DOHH2 (cell line): ENCODE measurements around the gene PROM1.

ENCODE experiments used
- H3F3A ChIP-seq: fragments of 200-600 bp; sonication (generic), shearing (Covaris generic); 2 replicates; pipeline ENCODE4 v1.6.0; 2016; ENCODE audit warnings: antibody characterized with exemption, mild to moderate bottlenecking; ENCODE audit not compliant: control insufficient read depth, insufficient read depth
- H3K27ac ChIP-seq: fragments of 200-600 bp; sonication (generic); 2 replicates; pipeline ENCODE4 v1.5.1; 2014; ENCODE audit warnings: low read depth, mild to moderate bottlenecking, low read length, moderate library complexity
- H3K27me3 ChIP-seq: fragments of 200-600 bp; sonication (generic); 2 replicates; pipeline ENCODE4 v1.6.1; 2014; ENCODE audit warnings: mild to moderate bottlenecking, low read length, mixed read lengths; ENCODE audit not compliant: control insufficient read depth
- H3K36me3 ChIP-seq: fragments of 200-600 bp; sonication (generic); 2 replicates; pipeline ENCODE4 v1.6.1; 2014; ENCODE audit warnings: mild to moderate bottlenecking, low read length, moderate library complexity, mixed read lengths; ENCODE audit not compliant: control insufficient read depth
- H3K4me1 ChIP-seq: fragments of 200-600 bp; sonication (generic); 2 replicates; pipeline ENCODE4 v1.6.1; 2014; ENCODE audit warnings: mild to moderate bottlenecking, low read length, mixed read lengths; ENCODE audit not compliant: control insufficient read depth
- H3K4me2 ChIP-seq: fragments of 200-600 bp; sonication (generic); 2 replicates; pipeline ENCODE4 v1.6.0; 2014; ENCODE audit warnings: mild to moderate bottlenecking, low read length, moderate library complexity
- H3K4me3 ChIP-seq: fragments of 200-600 bp; sonication (generic); 2 replicates; pipeline ENCODE4 v1.5.1; 2014; ENCODE audit warnings: mild to moderate bottlenecking, low read length, mixed read lengths
- H3K79me2 ChIP-seq: fragments of 200-600 bp; sonication (generic); 2 replicates; pipeline ENCODE4 v1.6.1; 2014; ENCODE audit warnings: mild to moderate bottlenecking, low read length, mixed read lengths; ENCODE audit not compliant: control insufficient read depth
- H3K9me2 ChIP-seq: fragments of 200-600 bp; sonication (generic); replicated peaks from 2 replicates; pipeline ENCODE4 v1.6.1; 2014; ENCODE audit warnings: mild to moderate bottlenecking, low read length, mixed read lengths; ENCODE audit not compliant: control insufficient read depth
- H3K9me3 ChIP-seq: fragments of 200-600 bp; sonication (generic); 2 replicates; pipeline ENCODE4 v1.6.1; 2014; ENCODE audit warnings: antibody characterized with exemption, low read length, mixed read lengths; ENCODE audit not compliant: control insufficient read depth, insufficient read depth
- H4K20me1 ChIP-seq: fragments of 200-600 bp; sonication (generic); 2 replicates; pipeline ENCODE4 v1.6.0; 2014; ENCODE audit warnings: low read depth, mild to moderate bottlenecking, antibody characterized with exemption, low read length, moderate library complexity; ENCODE audit not compliant: control insufficient read depth, insufficient read depth
- EZH2phosphoT487 ChIP-seq: fragments of 200-600 bp; sonication (generic); IDR thresholded peaks from 2 replicates; pipeline ENCODE4 v1.6.1; 2017; ENCODE audit warnings: borderline replicate concordance, mild to moderate bottlenecking, antibody characterized with exemption, low read length, moderate library complexity, mixed read lengths
- TF ChIP-seq, protein P1 (sequence below): fragments of 200-600 bp; sonication (generic); IDR thresholded peaks from one replicate; pipeline ENCODE4 v1.5.1; 2014; ENCODE audit warnings: antibody characterized with exemption, mild to moderate bottlenecking, low read depth, low read length; ENCODE audit not compliant: poor library complexity, severe bottlenecking

PROM1 gene

GRCh38 chr4:16005676-16006075 lies 78.1 kb downstream of the PROM1 start:
- Histone ChIP-seq H3K9me3 (no peaks in the 10 kb centered on the region), H3K27ac (no peak overlapping the region), H3F3A (no peaks in the 10 kb centered on the region), H3K4me3 (no peak overlapping the region), H3K9me2 (no peaks in the 10 kb centered on the region), H3K27me3 (peaks cover 14% of the 10 kb centered on the region; the same call in 1 of the 2 replicates), H3K4me1 (no peaks in the 10 kb centered on the region), H3K4me2 (no peak overlapping the region), H4K20me1 (no peaks in the 10 kb centered on the region), H3K79me2 (no peaks in the 10 kb centered on the region), H3K36me3 (no peaks in the 10 kb centered on the region)
- TF ChIP-seq, protein P1, sequence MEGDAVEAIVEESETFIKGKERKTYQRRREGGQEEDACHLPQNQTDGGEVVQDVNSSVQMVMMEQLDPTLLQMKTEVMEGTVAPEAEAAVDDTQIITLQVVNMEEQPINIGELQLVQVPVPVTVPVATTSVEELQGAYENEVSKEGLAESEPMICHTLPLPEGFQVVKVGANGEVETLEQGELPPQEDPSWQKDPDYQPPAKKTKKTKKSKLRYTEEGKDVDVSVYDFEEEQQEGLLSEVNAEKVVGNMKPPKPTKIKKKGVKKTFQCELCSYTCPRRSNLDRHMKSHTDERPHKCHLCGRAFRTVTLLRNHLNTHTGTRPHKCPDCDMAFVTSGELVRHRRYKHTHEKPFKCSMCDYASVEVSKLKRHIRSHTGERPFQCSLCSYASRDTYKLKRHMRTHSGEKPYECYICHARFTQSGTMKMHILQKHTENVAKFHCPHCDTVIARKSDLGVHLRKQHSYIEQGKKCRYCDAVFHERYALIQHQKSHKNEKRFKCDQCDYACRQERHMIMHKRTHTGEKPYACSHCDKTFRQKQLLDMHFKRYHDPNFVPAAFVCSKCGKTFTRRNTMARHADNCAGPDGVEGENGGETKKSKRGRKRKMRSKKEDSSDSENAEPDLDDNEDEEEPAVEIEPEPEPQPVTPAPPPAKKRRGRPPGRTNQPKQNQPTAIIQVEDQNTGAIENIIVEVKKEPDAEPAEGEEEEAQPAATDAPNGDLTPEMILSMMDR: no peak
- no peak for TF ChIP-seq EZH2phosphoT487

GRCh38 chr4:16001484-16001858 lies 82.4 kb downstream of the PROM1 start:
- peak overlapping the region; percentile 12; the same call in 1 of the 2 replicates for H3K4me2 ChIP-seq

GRCh38 chr4:16000708-16001483 lies 82.9 kb downstream of the PROM1 start:
- no peak for TF ChIP-seq EZH2phosphoT487
- TF ChIP-seq, protein P1: no peak
- Histone ChIP-seq H3K4me1 (no peaks in the 10 kb centered on the region), H3K4me3 (no peak overlapping the region), H3K36me3 (no peaks in the 10 kb centered on the region), H3K27ac (no peak overlapping the region), H3K79me2 (no peaks in the 10 kb centered on the region), H3F3A (no peaks in the 10 kb centered on the region), H3K9me3 (no peaks in the 10 kb centered on the region), H3K27me3 (peaks cover 15% of the 10 kb centered on the region), H3K9me2 (no peaks in the 10 kb centered on the region), H4K20me1 (no peaks in the 10 kb centered on the region), H3K4me2 (no peak overlapping the region)

More at GRCh38 chr4:16001484-16001858, 82.4 kb downstream of the PROM1 start:
- H4K20me1 ChIP-seq: no peaks in the 10 kb centered on the region
- H3K36me3 ChIP-seq: no peaks in the 10 kb centered on the region
- H3K79me2 ChIP-seq: no peaks in the 10 kb centered on the region
- H3K27ac ChIP-seq: no peak overlapping the region
- H3K4me1 ChIP-seq: no peaks in the 10 kb centered on the region
- no peaks in the 10 kb centered on the region for H3F3A ChIP-seq
- TF ChIP-seq, protein P1: peak; percentile 92
- TF ChIP-seq EZH2phosphoT487: no peak
- no peaks in the 10 kb centered on the region for H3K9me2 ChIP-seq
- no peaks in the 10 kb centered on the region for H3K9me3 ChIP-seq
- H3K27me3 ChIP-seq: peaks cover 15% of the 10 kb centered on the region; the same call in 1 of the 2 replicates
- no peak overlapping the region for H3K4me3 ChIP-seq
